ENCODE data around the gene NOP53. TPM values are rescaled to one million over a fixed set of nuclear protein-coding genes. Genes with fewer than 3 reads are reported as not detected.

Gene NOP53
- total RNA-seq (1,000 to 10,000 TPM in 1 of 5 donors, 100 to 1,000 TPM in 4; 832 to 1,046 (median 935) TPM), total RNA-seq (178 to 987 (median 715) reads per million in 29 experiments)
- 619 TPM for total RNA-seq (2013)

DNA sequence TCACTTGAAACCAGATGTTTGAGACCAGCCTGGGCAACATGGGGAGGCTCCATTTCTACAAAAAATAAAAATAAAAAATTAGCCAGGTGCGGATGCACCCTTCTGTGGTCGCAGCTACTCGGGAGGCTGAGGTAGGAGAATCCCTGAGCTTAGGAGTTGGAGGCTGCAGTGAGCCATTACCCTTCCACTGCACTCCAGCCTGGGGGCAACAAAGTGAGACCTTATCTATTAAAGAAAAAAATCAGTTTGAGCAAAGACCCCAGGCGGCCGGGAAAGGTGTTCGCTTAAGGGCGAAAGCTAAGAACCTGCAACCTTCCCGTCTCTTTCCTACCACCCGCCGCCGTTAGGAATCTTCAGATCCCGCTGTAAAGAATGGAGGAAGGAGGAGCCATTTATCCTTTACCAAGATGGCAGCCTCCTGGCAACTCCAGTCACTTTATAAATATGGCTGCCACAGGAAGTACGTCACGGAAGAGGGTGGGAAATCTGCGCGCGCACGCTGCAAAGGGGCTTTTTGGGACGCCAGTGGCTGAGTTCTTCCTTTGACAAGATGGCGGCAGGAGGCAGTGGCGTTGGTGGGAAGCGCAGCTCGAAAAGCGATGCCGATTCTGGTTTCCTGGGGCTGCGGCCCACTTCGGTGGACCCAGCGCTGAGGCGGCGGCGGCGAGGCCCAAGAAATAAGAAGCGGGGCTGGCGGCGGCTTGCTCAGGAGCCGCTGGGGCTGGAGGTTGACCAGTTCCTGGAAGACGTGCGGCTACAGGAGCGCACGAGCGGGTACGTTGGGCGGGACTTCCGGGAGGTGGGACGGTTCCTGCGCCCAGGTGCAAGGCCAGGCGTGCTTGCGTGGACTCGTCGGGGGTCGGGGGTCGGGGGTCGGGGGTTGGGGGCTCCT lies at the start of gene NOP53:
Gene NOP53 (plus strand): TSS at position 537 of the 892 bp plus-strand sequence. CDS start 14 bp downstream, at position 551.
- H3K36me3 ChIP-seq (ENCODE audit: control insufficient read depth in 2 of 2, extremely low read depth in 1 of 2, insufficient read depth in 1 of 2, low read length in 1 of 2): peaks cover 0 to 27% of the 10 kb centered on the region in 2 donors
- peaks cover 45 to 46% (median 45%) of the 10 kb centered on the region in 3 donors for H3K4me1 Mint-ChIP-seq
- DNase-seq: peak; percentile 88 to 98 (median 94)
- ChIA-PET CTCF (interaction anchor here (0.6 to 0.7 kb wide), 2 partner anchors 8 to 614 kb away, joined by 3 to 4 read pairs; no protein-coding TSS in a partner anchor), POLR2A (interaction anchor here (0.6 to 0.9 kb wide), 3 partner anchors 14 to 397 kb away, joined by 3 to 5 read pairs (median 3); no protein-coding TSS in a partner anchor)
- peaks cover 14 to 57% of the 10 kb centered on the region in 2 experiments for H3K4me1 ChIP-seq (ENCODE audit: control insufficient read depth in 1 of 2, extremely low read depth in 1 of 2, insufficient read depth in 2 of 2, low read length in 2 of 2)
- H3K27me3 ChIP-seq (replicated peaks in 1 of 2; ENCODE audit: control insufficient read depth in 2 of 2, extremely low read depth in 1 of 2, insufficient read depth in 2 of 2, low read length in 1 of 2): peaks cover 0 to 8% of the 10 kb centered on the region in 2 experiments
- no peaks in the 10 kb centered on the region for H3K9me3 ChIP-seq
- H3K9me3 Mint-ChIP-seq: no peaks in the 10 kb centered on the region
- H3K27ac ChIP-seq (ENCODE audit: low read length): peak within 1 kb of the TSS; percentile 99
- ATAC-seq (replicated peaks in 1 of 4): peak; percentile 85 to 88 (median 86)
- H3K36me3 Mint-ChIP-seq: peaks cover 12% of the 10 kb centered on the region
- no peaks in the 10 kb centered on the region for H3K27me3 Mint-ChIP-seq
- peak within 1 kb of the TSS; percentile 97 to 99 (median 99) for H3K4me3 Mint-ChIP-seq
- peak within 1 kb of the TSS; percentile 65 to 98 for H3K4me3 ChIP-seq (ENCODE audit: control insufficient read depth in 1 of 2, extremely low read depth in 1 of 2, low read length in 1 of 2)
- H3K27ac Mint-ChIP-seq: peak within 1 kb of the TSS; percentile 99 to 100
- 3% methylated on average over 33 of the region's 53 CpGs for WGBS (ENCODE audit: insufficient coverage)

DNA sequence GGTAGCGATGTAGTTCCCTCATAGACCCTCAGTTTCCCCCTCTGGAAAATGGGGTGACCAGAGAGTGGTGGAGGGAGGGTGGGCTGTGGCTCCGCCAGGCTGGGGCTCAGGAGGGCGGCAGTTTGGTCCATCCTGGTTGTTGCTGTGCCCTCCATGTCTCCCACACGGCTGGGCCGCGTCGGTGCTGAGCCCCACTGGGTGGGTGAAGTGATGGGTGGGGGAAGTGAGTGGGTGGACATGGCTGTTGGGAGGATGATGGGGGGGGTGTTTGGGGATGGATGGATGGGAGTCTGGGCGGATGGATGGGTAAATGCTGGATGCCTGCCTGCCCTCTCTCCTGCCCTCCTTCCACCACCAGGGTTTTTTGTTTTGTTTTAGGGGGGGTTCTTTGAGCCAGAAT lies 48.7 kb upstream of the NOP53 start:
- POLR2A ChIA-PET: no interaction called here
- H3K27ac Mint-ChIP-seq: no peak overlapping the region
- H3K36me3 ChIP-seq (ENCODE audit: control insufficient read depth in 2 of 2, extremely low read depth in 1 of 2, insufficient read depth in 1 of 2, low read length in 1 of 2): peaks cover 12 to 37% of the 10 kb centered on the region in 2 donors
- no peak overlapping the region for H3K4me3 Mint-ChIP-seq
- H3K4me3 ChIP-seq (ENCODE audit: control insufficient read depth in 1 of 2, extremely low read depth in 1 of 2, low read length in 1 of 2): no peak overlapping the region
- ATAC-seq (replicated peaks in 1 of 4) (no peak), DNase-seq (no peak)
- peaks cover 0 to 6% of the 10 kb centered on the region in 2 experiments for H3K4me1 ChIP-seq (ENCODE audit: control insufficient read depth in 1 of 2, extremely low read depth in 1 of 2, insufficient read depth in 2 of 2, low read length in 2 of 2)
- no peaks in the 10 kb centered on the region for H3K9me3 ChIP-seq
- H3K27me3 Mint-ChIP-seq: no peaks in the 10 kb centered on the region
- peaks cover 17% of the 10 kb centered on the region for H3K36me3 Mint-ChIP-seq
- H3K9me3 Mint-ChIP-seq: no peaks in the 10 kb centered on the region
- WGBS (ENCODE audit: insufficient coverage): 92% methylated on average over 7 of the region's 8 CpGs
- no peak overlapping the region for H3K27ac ChIP-seq (ENCODE audit: low read length)
- CTCF ChIA-PET: no interaction called here
- no peaks in the 10 kb centered on the region for H3K27me3 ChIP-seq (replicated peaks in 1 of 2; ENCODE audit: control insufficient read depth in 2 of 2, extremely low read depth in 1 of 2, insufficient read depth in 2 of 2, low read length in 1 of 2)
- H3K4me1 Mint-ChIP-seq: peaks cover 2 to 5% (median 3%) of the 10 kb centered on the region in 3 donors

DNA sequence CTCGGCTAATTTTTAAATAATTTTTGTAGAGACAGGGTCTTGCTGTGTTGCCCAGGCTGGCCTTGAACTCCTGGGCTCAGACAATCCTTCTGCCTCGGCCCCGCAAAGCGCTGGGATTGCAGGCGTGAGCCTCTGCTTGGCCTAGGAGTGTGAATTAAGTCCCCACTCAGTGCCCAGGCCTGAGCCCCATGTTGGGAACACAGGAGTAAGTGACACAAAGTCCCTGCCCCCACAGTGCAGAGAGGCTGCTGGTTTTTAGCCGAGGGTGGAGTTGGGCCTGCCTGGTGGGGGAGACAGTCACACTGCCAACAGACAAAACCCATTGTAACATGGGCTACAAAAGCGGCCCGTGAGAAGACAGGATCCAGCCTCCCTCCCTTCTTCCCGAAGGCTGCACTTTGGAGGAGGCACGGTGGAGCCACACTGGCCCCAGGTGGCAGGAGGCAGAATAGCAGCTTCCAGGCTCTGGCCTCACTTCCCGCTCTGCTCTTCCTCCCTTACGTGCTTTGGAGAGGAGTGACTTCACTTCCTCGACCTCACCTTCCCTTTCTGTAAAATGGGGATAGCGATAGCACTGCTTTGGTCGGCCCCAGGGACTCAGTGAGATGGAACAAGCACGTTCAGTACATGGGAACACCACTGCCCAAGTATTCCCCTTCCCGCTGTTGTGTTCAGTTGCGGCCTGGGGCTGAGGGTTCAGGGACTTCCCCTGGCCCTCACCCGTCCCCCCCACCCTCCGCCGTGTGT lies 47.3 kb upstream of the NOP53 start:
- H3K27ac Mint-ChIP-seq: no peak overlapping the region
- H3K9me3 Mint-ChIP-seq: no peaks in the 10 kb centered on the region
- peaks cover 21% of the 10 kb centered on the region for H3K36me3 Mint-ChIP-seq
- POLR2A ChIA-PET: no interaction called here
- no peak overlapping the region for H3K4me3 Mint-ChIP-seq
- no peak overlapping the region for H3K4me3 ChIP-seq (ENCODE audit: control insufficient read depth in 1 of 2, extremely low read depth in 1 of 2, low read length in 1 of 2)
- no peaks in the 10 kb centered on the region for H3K27me3 ChIP-seq (replicated peaks in 1 of 2; ENCODE audit: control insufficient read depth in 2 of 2, extremely low read depth in 1 of 2, insufficient read depth in 2 of 2, low read length in 1 of 2)
- peaks cover 0 to 6% of the 10 kb centered on the region in 2 experiments for H3K4me1 ChIP-seq (ENCODE audit: control insufficient read depth in 1 of 2, extremely low read depth in 1 of 2, insufficient read depth in 2 of 2, low read length in 2 of 2)
- no peak overlapping the region for H3K27ac ChIP-seq (ENCODE audit: low read length)
- CTCF ChIA-PET: interaction anchor here in 1 of 2 donors (1.0 kb wide), 1 partner anchor 265 kb away, joined by 3 read pairs; no protein-coding TSS in a partner anchor
- H3K36me3 ChIP-seq (ENCODE audit: control insufficient read depth in 2 of 2, extremely low read depth in 1 of 2, insufficient read depth in 1 of 2, low read length in 1 of 2): peaks cover 11 to 42% of the 10 kb centered on the region in 2 donors
- ATAC-seq (replicated peaks in 1 of 4) (peak; percentile 60 to 74 (median 66)), DNase-seq (peak in 30 of 35 experiments; percentile 9 to 73 (median 34))
- H3K27me3 Mint-ChIP-seq: no peaks in the 10 kb centered on the region
- no peaks in the 10 kb centered on the region for H3K9me3 ChIP-seq
- peaks cover 2 to 5% (median 3%) of the 10 kb centered on the region in 3 donors for H3K4me1 Mint-ChIP-seq
- 89% methylated on average over 8 of the region's 21 CpGs for WGBS (ENCODE audit: insufficient coverage)

DNA sequence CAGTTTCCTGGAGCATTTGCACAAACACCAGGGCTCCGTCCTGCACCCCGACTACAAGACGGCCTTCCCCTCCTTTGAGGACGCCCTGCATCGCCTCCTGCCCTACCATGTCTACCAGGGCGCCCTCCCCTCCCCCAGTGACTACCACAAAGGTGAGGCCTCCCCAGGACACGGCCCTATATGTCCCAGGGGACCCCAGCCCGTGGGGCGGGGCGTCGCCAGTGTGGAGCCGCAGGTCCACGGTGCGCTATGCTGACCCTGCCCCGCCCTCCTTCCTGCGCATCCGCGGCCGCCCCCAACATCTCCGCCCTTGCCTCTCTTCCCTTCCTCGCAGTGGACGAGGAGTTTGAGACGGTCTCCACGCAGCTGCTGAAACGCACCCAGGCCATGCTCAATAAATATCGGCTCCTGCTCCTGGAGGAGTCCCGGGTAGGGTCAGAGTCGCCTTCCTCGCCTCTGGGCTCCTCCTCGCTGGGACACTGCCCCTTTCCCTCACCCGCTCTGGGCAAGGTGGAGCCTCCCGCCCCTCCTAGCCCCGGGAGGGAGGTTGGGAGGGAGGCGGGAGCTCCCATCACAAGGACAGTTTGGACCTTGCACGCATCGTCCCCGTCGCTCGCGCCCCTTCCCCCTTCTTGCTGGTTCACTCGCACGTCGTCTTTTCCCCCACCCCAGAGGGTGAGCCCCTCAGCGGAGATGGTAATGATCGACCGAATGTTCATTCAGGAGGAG lies 46.6 kb upstream of the NOP53 start:
- CTCF ChIA-PET: interaction anchor here (0.6 to 1.9 kb wide), 4 partner anchors 19 to 265 kb away, joined by 3 to 6 read pairs (median 4); no protein-coding TSS in a partner anchor
- no peaks in the 10 kb centered on the region for H3K9me3 Mint-ChIP-seq
- POLR2A ChIA-PET: no interaction called here
- H3K27me3 ChIP-seq (replicated peaks in 1 of 2; ENCODE audit: control insufficient read depth in 2 of 2, extremely low read depth in 1 of 2, insufficient read depth in 2 of 2, low read length in 1 of 2): no peaks in the 10 kb centered on the region
- H3K36me3 Mint-ChIP-seq: peaks cover 25% of the 10 kb centered on the region
- H3K27ac ChIP-seq (ENCODE audit: low read length): no peak overlapping the region
- 92% methylated on average over 41 of the region's 46 CpGs for WGBS (ENCODE audit: insufficient coverage)
- ATAC-seq (replicated peaks in 1 of 4): no peak
- H3K4me3 Mint-ChIP-seq: no peak overlapping the region
- H3K36me3 ChIP-seq (ENCODE audit: control insufficient read depth in 2 of 2, extremely low read depth in 1 of 2, insufficient read depth in 1 of 2, low read length in 1 of 2): peaks cover 11 to 42% of the 10 kb centered on the region in 2 donors
- no peak overlapping the region for H3K4me3 ChIP-seq (ENCODE audit: control insufficient read depth in 1 of 2, extremely low read depth in 1 of 2, low read length in 1 of 2)
- no peak for DNase-seq
- no peaks in the 10 kb centered on the region for H3K27me3 Mint-ChIP-seq
- H3K4me1 ChIP-seq (ENCODE audit: control insufficient read depth in 1 of 2, extremely low read depth in 1 of 2, insufficient read depth in 2 of 2, low read length in 2 of 2): peaks cover 0 to 6% of the 10 kb centered on the region in 2 experiments
- no peak overlapping the region for H3K27ac Mint-ChIP-seq
- no peaks in the 10 kb centered on the region for H3K9me3 ChIP-seq
- H3K4me1 Mint-ChIP-seq: peaks cover 2 to 5% (median 3%) of the 10 kb centered on the region in 3 donors

DNA sequence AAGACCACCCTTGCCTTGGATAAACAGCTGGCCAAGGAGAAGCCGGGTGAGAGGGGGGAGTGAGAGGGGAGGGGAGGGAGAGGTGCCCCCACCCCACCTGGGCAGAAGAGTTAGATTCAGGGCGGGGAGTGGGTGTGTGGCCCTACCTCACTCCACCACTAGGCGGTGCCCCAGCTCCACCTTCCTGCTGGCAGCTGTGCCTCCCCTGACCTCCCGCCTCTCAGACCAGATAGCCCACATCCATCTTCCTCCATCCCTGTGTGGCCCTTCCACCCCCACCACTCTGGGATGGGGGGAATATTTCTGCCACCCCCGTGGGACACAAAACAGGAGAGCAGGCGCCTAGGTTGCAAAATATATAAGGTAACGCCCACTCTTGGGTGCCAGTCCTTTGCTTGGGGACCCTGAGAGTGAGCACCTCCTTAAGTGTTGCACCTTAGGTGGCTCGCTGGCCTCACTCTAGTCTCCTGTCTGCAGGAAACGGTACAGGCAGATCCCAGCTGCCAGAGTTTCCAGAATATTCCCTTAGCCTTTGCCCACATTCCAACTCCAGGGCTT lies 45.9 kb upstream of the NOP53 start:
- peaks cover 2 to 5% (median 3%) of the 10 kb centered on the region in 3 donors for H3K4me1 Mint-ChIP-seq
- ATAC-seq (replicated peaks in 1 of 4) (peak; percentile 31 to 65 (median 50)), DNase-seq (peak in 28 of 35 experiments; percentile 8 to 67 (median 40))
- H3K27me3 Mint-ChIP-seq: no peaks in the 10 kb centered on the region
- no peak overlapping the region for H3K27ac Mint-ChIP-seq
- no peaks in the 10 kb centered on the region for H3K9me3 Mint-ChIP-seq
- Histone ChIP-seq H3K4me3 (ENCODE audit: control insufficient read depth in 1 of 2, extremely low read depth in 1 of 2, low read length in 1 of 2) (no peak overlapping the region), H3K27ac (ENCODE audit: low read length) (no peak overlapping the region), H3K27me3 (replicated peaks in 1 of 2; ENCODE audit: control insufficient read depth in 2 of 2, extremely low read depth in 1 of 2, insufficient read depth in 2 of 2, low read length in 1 of 2) (no peaks in the 10 kb centered on the region), H3K4me1 (ENCODE audit: control insufficient read depth in 1 of 2, extremely low read depth in 1 of 2, insufficient read depth in 2 of 2, low read length in 2 of 2) (peaks cover 0 to 6% of the 10 kb centered on the region in 2 experiments), H3K9me3 (no peaks in the 10 kb centered on the region), H3K36me3 (ENCODE audit: control insufficient read depth in 2 of 2, extremely low read depth in 1 of 2, insufficient read depth in 1 of 2, low read length in 1 of 2) (peaks cover 11 to 42% of the 10 kb centered on the region in 2 donors)
- H3K36me3 Mint-ChIP-seq: peaks cover 29% of the 10 kb centered on the region
- 90% methylated on average over 3 of the region's 9 CpGs for WGBS (ENCODE audit: insufficient coverage)
- no peak overlapping the region for H3K4me3 Mint-ChIP-seq
- POLR2A ChIA-PET: no interaction called here
- CTCF ChIA-PET: interaction anchor here (0.6 to 1.9 kb wide), 7 partner anchors 13 to 266 kb away, joined by 3 to 6 read pairs (median 3); no protein-coding TSS in a partner anchor

All from T-cell (primary cell).